Measurements from ENCODE around the gene UNK.

The UNK gene

DNA sequence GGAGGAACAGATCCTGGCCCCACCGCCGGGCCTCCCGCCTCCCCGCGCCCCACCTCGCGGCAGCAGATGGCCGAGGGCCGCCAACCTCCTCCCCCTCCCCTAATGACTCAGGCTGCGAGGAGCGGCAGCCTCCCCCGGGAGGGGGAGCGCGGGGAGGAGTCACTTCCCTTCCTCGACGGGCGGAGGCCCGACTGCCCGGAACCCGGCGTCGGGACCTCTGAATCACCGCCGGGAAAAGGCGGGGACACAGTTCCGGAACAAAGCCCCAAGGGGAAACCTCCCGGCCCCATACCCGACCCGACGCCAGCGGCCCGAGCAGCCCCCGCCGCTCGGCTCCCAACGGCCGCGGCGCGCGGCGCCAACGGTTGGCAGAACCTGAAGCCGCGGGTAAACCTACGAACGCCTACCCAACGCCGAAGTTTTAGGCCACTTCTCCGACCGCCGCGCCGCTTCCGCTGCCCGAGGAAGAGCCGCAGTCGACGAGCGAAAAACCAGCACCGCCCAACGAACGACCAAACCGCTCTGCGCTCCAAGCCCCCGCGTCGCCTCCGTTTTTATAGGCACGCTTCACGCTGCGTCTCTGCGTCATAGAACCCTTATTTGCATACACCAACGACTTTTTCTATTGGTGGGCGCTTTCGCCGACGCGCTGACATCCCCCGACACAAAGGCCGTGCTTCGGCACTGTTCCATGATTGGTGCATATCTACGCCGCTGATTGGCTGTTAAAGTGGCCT is 5.2 kb upstream of the UNK start:
- peaks cover 22 to 38% of the 10 kb centered on the region in 2 donors for H3K36me3 ChIP-seq (ENCODE audit: control insufficient read depth in 1 of 2, insufficient read depth in 2 of 2, low read length in 2 of 2)
- H3K9ac ChIP-seq (ENCODE audit: low read depth in 1 of 2, low read length in 2 of 2) = peak overlapping the region; percentile 80 to 84
- no peaks in the 10 kb centered on the region for H3K9me3 ChIP-seq (ENCODE audit: control insufficient read depth in 1 of 2, low read length in 2 of 2)
- peaks cover 31 to 38% of the 10 kb centered on the region in 2 donors for H3K4me1 ChIP-seq (ENCODE audit: control insufficient read depth in 1 of 2, insufficient read depth in 2 of 2, low read length in 2 of 2)
- no peaks in the 10 kb centered on the region for H3K27me3 ChIP-seq (ENCODE audit: control insufficient read depth in 1 of 2, insufficient read depth in 2 of 2, low read length in 2 of 2)
- peak overlapping the region; percentile 98 for H3K27ac ChIP-seq (ENCODE audit: low read depth, low read length)
- peak overlapping the region; percentile 89 to 91 for H3K4me3 ChIP-seq (ENCODE audit: low read depth in 1 of 2, low read length in 2 of 2)

DNA sequence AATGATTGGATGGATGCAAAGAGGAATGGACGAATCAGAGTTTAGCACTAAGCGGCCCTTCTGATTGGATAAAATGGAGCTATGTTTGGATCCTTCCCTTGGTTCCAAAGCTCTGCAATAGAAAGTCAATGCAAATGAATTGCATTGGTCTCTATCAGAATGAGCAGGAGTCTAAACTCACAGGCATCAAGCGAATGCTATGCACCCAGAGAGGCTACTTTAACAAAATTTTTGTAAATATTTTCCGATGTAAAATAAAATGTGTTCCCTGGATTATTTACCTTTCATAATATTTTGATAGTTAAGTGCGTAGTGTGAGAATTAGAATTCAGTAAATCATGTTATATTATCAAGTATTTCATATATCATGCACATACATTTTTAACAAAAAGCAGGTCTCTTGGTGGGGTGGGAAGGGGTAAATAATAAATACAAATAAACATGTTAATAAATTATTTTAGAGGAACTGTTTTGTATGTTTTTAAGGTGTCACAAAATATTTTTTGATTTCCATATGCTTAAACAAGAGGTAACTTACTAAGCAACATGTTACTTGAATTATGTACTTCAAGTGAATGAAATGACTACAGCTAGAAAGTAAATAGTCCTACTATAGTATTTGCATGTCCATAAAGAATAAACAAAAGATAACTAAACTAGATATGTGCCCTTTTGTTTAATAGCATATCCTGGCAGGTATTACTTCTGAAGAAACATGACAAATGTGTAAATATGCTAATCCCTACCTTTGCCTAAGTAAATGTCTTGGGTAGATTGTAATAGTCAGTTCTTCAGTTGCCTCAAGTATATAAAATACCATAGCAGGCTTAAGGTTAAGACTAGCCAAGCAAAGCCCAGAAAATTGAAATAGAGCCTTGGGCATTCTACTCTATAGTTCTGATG is 4.4 kb upstream of the UNK start:
- Histone ChIP-seq H3K4me3 (ENCODE audit: low read depth in 1 of 2, low read length in 2 of 2) (no peak overlapping the region), H3K9ac (ENCODE audit: low read depth in 1 of 2, low read length in 2 of 2) (no peak overlapping the region), H3K36me3 (ENCODE audit: control insufficient read depth in 1 of 2, insufficient read depth in 2 of 2, low read length in 2 of 2) (peaks cover 21 to 30% of the 10 kb centered on the region in 2 donors), H3K27me3 (ENCODE audit: control insufficient read depth in 1 of 2, insufficient read depth in 2 of 2, low read length in 2 of 2) (no peaks in the 10 kb centered on the region), H3K9me3 (ENCODE audit: control insufficient read depth in 1 of 2, low read length in 2 of 2) (no peaks in the 10 kb centered on the region), H3K27ac (ENCODE audit: low read depth, low read length) (peak overlapping the region; percentile 98), H3K4me1 (ENCODE audit: control insufficient read depth in 1 of 2, insufficient read depth in 2 of 2, low read length in 2 of 2) (peaks cover 33 to 35% of the 10 kb centered on the region in 2 donors)

DNA sequence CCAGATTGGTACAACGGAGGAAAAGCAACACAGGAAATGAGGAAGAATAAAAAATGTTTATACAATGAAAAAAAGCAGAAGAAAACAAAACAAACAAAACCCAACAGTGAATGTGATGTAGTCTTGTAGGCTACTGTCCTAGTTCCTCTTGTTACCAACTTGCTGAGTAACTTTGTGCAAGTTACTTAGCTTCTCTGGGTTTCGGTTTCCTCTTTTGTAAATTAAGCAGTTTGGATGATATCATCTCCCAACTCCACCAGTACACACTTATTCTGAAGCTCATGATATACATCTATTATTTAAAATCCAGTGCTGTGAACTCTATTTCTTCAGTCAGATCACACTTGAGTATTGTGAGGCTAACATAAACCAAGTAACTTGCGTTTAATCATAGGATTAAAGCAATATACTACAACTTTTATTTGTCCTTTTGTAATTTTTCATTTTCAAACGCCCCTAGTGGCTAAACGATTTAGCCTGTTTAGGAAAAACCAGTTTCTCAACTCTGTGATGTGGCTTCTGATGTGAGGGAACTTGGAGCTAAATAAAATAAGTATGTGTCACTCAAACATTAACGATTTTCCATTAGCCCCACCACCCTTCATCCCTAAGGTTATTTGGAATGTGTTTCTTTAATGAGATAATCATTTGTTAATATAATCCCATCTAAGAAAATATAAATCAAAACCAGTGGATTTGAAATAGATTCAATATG is 1.4 kb upstream of the UNK start:
- no peaks in the 10 kb centered on the region for H3K9me3 ChIP-seq (ENCODE audit: control insufficient read depth in 1 of 2, low read length in 2 of 2)
- H3K27me3 ChIP-seq (ENCODE audit: control insufficient read depth in 1 of 2, insufficient read depth in 2 of 2, low read length in 2 of 2) = no peaks in the 10 kb centered on the region
- peak overlapping the region; percentile 99 for H3K27ac ChIP-seq (ENCODE audit: low read depth, low read length)
- H3K9ac ChIP-seq (ENCODE audit: low read depth in 1 of 2, low read length in 2 of 2) = peak overlapping the region; percentile 53 to 88
- peaks cover 6% of the 10 kb centered on the region in 2 donors for H3K36me3 ChIP-seq (ENCODE audit: control insufficient read depth in 1 of 2, insufficient read depth in 2 of 2, low read length in 2 of 2)
- peaks cover 26 to 35% of the 10 kb centered on the region in 2 donors for H3K4me1 ChIP-seq (ENCODE audit: control insufficient read depth in 1 of 2, insufficient read depth in 2 of 2, low read length in 2 of 2)
- peak overlapping the region; percentile 31 to 48 for H3K4me3 ChIP-seq (ENCODE audit: low read depth in 1 of 2, low read length in 2 of 2)

DNA sequence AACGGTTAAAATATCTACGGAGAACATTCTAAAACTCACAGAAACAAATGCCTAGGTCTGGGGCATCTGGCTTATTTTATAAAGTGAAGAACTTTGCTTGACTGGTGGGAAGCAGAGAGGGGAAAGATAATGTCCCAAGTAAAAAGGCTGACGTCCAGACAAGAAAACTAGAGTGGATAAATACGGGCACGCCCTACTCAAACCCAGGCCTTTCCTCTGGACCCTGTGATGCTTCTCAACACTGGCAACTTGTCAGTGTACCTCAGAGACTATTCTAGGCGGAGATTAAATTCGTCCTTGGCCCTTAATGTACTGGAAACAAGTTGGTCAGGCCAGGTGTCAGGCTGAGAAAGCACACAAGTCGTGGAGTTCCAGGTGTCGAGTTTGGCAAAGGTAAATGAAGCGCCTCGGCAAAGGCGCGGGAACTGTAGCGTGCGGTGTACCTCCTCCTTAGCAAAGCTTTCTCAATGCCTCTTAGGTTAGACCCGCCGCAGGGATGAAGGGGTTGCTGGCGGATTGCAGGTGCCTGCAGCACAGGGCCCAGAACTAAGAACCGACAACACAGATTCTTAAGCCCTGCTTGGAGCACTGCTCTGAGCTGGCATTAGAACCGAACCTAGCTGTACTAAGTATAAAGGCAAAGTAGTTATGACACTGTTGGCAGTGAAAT is 668 bp upstream of the UNK start:
- H3K36me3 ChIP-seq (ENCODE audit: control insufficient read depth in 1 of 2, insufficient read depth in 2 of 2, low read length in 2 of 2) = no peaks in the 10 kb centered on the region

DNA sequence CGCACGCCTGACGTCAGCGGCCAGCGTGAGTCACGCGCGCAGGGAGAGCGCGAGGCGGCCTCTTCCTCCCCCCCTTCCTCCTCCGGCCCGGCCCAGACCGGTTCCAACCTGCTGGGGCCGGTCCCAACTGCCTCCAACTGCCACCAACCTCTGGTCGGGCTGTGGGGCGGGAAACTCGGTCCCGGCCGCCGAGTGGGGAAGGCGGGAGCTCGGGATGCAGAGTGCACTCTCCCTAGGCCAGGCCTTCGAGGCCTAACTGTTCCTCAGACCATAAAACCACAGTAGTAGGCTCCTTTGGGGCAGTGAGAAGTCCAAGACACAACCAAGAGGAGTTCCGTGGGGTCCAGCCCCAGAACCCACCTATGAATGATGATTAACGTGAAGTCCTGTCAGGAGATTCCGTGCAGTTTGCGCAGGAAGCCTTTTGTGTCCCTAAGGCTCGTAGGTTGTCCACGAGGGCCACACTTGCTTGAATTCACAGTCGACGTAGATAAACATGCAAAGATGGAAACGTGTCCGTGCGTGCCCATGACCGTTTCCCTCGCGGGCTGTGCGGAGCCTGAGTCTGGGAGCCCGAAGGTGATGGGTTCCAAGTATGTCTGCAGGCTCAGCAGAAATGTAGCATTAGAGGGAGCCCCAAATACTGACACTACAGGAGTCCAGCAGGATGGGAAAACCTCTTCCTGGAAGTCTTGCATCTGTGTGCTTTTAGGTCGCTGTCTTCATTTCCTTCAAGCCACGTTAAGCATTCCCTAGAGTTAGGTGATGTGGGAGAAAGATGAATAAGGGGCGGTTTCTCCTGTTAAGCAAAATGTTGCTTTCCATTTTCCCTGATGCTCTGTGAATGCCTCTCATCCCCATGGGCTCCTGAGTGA is 647 bp downstream of the UNK start:
- H3K9me3 ChIP-seq (ENCODE audit: control insufficient read depth in 1 of 2, low read length in 2 of 2) = no peaks in the 10 kb centered on the region
- H3K4me1 ChIP-seq (ENCODE audit: control insufficient read depth in 1 of 2, insufficient read depth in 2 of 2, low read length in 2 of 2) = peaks cover 26 to 35% of the 10 kb centered on the region in 2 donors
- peak overlapping the region; percentile 74 for H3K4me3 ChIP-seq (ENCODE audit: low read depth in 1 of 2, low read length in 2 of 2)
- no peaks in the 10 kb centered on the region for H3K27me3 ChIP-seq (ENCODE audit: control insufficient read depth in 1 of 2, insufficient read depth in 2 of 2, low read length in 2 of 2)
- H3K27ac ChIP-seq (ENCODE audit: low read depth, low read length) = peak overlapping the region; percentile 99
- H3K9ac ChIP-seq (ENCODE audit: low read depth in 1 of 2, low read length in 2 of 2) = peak overlapping the region; percentile 88 to 98
- H3K36me3 ChIP-seq (ENCODE audit: control insufficient read depth in 1 of 2, insufficient read depth in 2 of 2, low read length in 2 of 2) = no peaks in the 10 kb centered on the region

More for the DNA sequence above, 668 bp upstream of the UNK start:
- Histone ChIP-seq H3K4me1 (ENCODE audit: control insufficient read depth in 1 of 2, insufficient read depth in 2 of 2, low read length in 2 of 2) (peaks cover 26 to 35% of the 10 kb centered on the region in 2 donors), H3K27me3 (ENCODE audit: control insufficient read depth in 1 of 2, insufficient read depth in 2 of 2, low read length in 2 of 2) (no peaks in the 10 kb centered on the region), H3K4me3 (ENCODE audit: low read depth in 1 of 2, low read length in 2 of 2) (peak overlapping the region; percentile 12 to 74), H3K27ac (ENCODE audit: low read depth, low read length) (peak overlapping the region; percentile 99), H3K9me3 (ENCODE audit: control insufficient read depth in 1 of 2, low read length in 2 of 2) (no peaks in the 10 kb centered on the region), H3K9ac (ENCODE audit: low read depth in 1 of 2, low read length in 2 of 2) (peak overlapping the region; percentile 53 to 88)

DNA sequence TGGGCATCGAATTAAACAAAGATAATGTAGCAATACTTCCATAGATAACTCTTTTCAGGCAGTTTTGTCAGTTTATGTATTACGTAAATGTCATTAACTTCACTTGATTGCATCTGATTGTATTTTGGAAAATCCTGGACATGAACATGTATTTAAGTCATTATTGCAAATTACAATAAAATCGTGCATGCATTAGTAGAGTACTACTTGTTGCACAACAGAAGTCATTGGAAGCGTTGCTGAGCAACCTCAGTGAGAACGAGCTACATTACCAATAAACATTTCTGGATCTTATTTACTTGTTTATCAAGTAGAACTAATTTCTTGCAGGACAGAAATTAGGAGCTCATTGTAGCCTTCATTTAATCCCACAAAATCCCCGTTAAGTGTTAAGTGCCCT is 6.6 kb downstream of the UNK start:
- Histone ChIP-seq H3K27ac (ENCODE audit: low read depth, low read length) (no peak overlapping the region), H3K4me3 (ENCODE audit: low read depth in 1 of 2, low read length in 2 of 2) (no peak overlapping the region), H3K9me3 (ENCODE audit: control insufficient read depth in 1 of 2, low read length in 2 of 2) (no peaks in the 10 kb centered on the region), H3K27me3 (ENCODE audit: control insufficient read depth in 1 of 2, insufficient read depth in 2 of 2, low read length in 2 of 2) (no peaks in the 10 kb centered on the region), H3K9ac (ENCODE audit: low read depth in 1 of 2, low read length in 2 of 2) (no peak overlapping the region), H3K4me1 (ENCODE audit: control insufficient read depth in 1 of 2, insufficient read depth in 2 of 2, low read length in 2 of 2) (peaks cover 3 to 8% of the 10 kb centered on the region in 2 donors), H3K36me3 (ENCODE audit: control insufficient read depth in 1 of 2, insufficient read depth in 2 of 2, low read length in 2 of 2) (peaks cover 0 to 24% of the 10 kb centered on the region in 2 donors)

DNA sequence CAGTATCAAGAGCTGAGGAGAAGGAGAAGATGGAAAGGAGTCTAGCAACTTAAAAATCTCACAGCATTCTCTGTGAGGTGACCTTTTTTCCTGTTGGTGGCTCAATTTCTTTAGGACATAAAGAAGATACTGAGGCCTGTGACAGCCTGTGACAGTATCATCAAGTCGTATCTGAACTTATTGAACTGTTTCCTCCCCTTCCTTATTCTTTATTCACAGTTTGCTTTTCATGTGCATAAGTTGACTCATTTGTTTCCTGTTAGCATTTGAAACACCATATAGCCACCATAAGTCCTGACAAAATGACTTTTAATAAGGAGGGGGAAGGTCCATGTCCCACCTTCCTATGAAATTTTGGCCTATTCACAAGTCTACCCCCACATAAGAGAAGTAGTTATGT is 8.9 kb downstream of the UNK start:
- Histone ChIP-seq H3K9ac (ENCODE audit: low read depth in 1 of 2, low read length in 2 of 2) (no peak overlapping the region), H3K27me3 (ENCODE audit: control insufficient read depth in 1 of 2, insufficient read depth in 2 of 2, low read length in 2 of 2) (no peaks in the 10 kb centered on the region), H3K4me1 (ENCODE audit: control insufficient read depth in 1 of 2, insufficient read depth in 2 of 2, low read length in 2 of 2) (no peaks in the 10 kb centered on the region), H3K9me3 (ENCODE audit: control insufficient read depth in 1 of 2, low read length in 2 of 2) (no peaks in the 10 kb centered on the region), H3K4me3 (ENCODE audit: low read depth in 1 of 2, low read length in 2 of 2) (no peak overlapping the region), H3K36me3 (ENCODE audit: control insufficient read depth in 1 of 2, insufficient read depth in 2 of 2, low read length in 2 of 2) (peaks cover 6 to 34% of the 10 kb centered on the region in 2 donors), H3K27ac (ENCODE audit: low read depth, low read length) (no peak overlapping the region)

DNA sequence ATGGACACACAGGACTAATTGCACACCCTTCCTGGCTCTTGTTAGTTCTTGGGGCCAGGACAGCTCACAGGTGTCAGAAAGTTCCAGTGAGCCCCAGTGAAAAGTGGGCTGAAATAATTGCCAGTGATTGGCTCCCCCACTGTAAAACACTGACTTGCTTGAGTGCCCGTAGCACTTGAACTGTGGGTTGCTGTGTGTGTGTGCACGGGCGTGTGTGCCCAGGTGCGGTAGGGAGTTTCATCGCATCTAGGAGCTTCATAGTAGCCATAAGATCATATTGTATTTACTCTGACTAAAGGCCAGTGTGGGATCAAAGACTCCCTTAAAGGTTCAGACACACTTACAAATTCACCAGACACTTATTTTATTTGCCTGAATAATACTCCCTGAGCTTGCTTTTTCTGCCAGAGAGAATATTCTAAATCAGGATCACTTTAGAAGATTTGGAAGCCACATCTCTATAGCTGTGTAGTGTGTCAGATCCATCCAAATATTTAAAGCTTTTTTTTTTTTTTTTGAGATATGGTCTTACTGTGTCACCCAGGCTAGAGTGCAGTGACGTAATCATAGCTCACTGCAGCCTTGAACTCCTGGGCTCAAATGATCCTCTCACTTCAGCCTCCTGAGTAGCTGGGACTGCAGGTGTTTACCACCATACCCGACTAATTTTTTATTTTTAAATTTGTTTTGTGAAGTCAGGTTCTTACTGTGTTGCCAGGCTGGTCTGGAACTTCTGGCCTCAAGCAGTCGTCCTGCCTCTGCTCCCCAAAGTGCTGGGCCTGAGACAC is 11.4 kb downstream of the UNK start:
- no peak overlapping the region for H3K4me3 ChIP-seq (ENCODE audit: low read depth in 1 of 2, low read length in 2 of 2)
- H3K4me1 ChIP-seq (ENCODE audit: control insufficient read depth in 1 of 2, insufficient read depth in 2 of 2, low read length in 2 of 2) = no peaks in the 10 kb centered on the region
- peaks cover 6 to 46% of the 10 kb centered on the region in 2 donors for H3K36me3 ChIP-seq (ENCODE audit: control insufficient read depth in 1 of 2, insufficient read depth in 2 of 2, low read length in 2 of 2)
- no peak overlapping the region for H3K27ac ChIP-seq (ENCODE audit: low read depth, low read length)
- no peaks in the 10 kb centered on the region for H3K27me3 ChIP-seq (ENCODE audit: control insufficient read depth in 1 of 2, insufficient read depth in 2 of 2, low read length in 2 of 2)
- no peaks in the 10 kb centered on the region for H3K9me3 ChIP-seq (ENCODE audit: control insufficient read depth in 1 of 2, low read length in 2 of 2)
- no peak overlapping the region for H3K9ac ChIP-seq (ENCODE audit: low read depth in 1 of 2, low read length in 2 of 2)

Data from duodenal mucosa (tissue), 2 donors.